Stimulated activated CD8-positive, alpha-beta memory T cell treated with anti-CD3 and anti-CD28 coated beads, Interleukin-7, amount 100 ng/mL, for 48 hours (primary cell): ENCODE data around the gene AGAP1.

Experiments
- DNase-seq, 2 donors: peaks; one replicate each; pipeline ENCODE4 v3.0.0-alpha.2; 2020; ENCODE audit warnings: low read depth in 1 of 2; ENCODE audit errors: extremely low read depth in 1 of 2

Gene AGAP1

GRCh38 chr2:235951982-235952381 lies 458.1 kb downstream of the AGAP1 start:
- peak in 1 of 2 donors; percentile 10 for DNase-seq

- no peak for DNase-seq
Observed at GRCh38 chr2:235952714-235953113, 458.9 kb downstream of the AGAP1 start.

- DNase-seq, result no peak
Observed at GRCh38 chr2:235954281-235954680, 460.4 kb downstream of the AGAP1 start.

- DNase-seq, result no peak
Observed at GRCh38 chr2:235954888-235955480, 461.1 kb downstream of the AGAP1 start.

DNA sequence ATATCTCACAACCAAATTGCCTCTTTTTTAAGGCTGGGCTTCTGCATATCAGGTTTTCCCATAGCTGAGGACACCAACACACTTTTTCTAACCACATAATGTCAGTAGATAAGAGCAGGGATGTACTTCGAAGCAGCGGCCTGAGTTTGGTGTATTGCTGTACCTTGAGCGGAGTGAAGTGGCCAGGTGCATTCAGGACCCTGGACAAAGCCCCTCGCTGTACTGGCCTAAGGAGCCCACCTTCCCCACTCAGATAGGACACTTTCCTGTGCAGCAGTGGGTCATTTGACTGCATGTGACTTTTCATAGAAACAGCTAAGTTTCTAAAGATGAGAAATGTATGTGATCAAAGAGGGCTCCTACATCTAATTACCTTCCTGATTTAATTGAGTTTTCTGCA lies 461.8 kb downstream of the AGAP1 start:
- DNase-seq, result no peak

DNA sequence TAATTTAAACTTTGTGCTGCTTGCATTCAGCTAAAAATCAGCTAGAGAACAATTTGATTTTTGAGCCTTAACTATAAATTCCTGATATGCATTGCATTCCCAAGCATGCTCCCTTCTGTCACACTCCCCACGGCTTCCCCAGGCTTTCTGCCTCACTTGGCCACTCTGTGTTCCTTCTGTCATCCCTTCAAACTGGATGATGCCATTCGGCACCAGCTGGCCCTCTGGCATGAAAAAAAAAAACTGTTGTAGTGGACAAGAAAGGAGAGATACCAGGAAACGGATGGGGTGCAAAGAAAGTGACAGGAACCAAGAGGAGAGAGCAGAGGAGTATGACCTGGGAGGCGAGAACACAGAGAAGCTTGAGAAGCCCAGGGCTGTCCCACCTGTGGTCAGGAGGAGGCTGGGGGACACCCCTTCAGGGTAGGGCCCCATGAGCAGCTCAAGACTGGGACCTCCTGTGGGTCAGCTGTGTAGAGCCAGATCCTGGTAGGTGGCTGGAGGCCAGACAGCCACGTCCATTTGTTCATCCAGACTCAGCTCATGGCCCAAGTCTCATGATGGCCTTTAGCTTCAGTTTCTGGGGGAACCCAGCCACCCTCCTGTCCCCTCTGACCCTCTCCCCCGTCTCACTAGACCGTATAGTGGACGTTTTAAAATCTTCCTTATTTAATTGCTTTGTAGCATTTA lies 462.6 kb downstream of the AGAP1 start:
- no peak for DNase-seq

DNA sequence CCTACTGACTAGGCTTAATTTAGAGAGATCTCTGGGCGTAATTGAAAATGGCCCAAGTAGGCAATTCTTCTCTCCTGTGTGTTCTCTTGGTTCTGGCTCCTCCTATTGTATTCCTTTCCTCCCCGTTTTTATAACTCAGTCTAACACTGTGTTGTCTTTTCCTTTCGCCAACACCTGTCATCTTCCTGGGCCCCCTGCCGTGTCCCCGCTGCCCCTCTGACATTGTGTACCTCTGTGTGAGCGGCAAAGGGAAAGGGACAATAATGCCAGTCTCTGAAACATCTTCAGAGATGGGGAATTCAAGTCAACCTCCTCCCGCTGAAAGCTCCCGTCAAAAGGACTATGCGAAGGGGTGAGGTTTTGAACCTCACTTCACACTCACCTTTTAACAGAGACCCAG lies 463.4 kb downstream of the AGAP1 start:
- DNase-seq, result no peak

- DNase-seq, result no peak
Observed at GRCh38 chr2:235958221-235958930, 464.5 kb downstream of the AGAP1 start.

- DNase-seq, result no peak
Observed at GRCh38 chr2:235958931-235959410, 465.1 kb downstream of the AGAP1 start.

- DNase-seq, result no peak
Observed at GRCh38 chr2:235960011-235960715, 466.3 kb downstream of the AGAP1 start.

GRCh38 chr2:235960716-235961640 lies 467.1 kb downstream of the AGAP1 start:
- no peak for DNase-seq

DNA sequence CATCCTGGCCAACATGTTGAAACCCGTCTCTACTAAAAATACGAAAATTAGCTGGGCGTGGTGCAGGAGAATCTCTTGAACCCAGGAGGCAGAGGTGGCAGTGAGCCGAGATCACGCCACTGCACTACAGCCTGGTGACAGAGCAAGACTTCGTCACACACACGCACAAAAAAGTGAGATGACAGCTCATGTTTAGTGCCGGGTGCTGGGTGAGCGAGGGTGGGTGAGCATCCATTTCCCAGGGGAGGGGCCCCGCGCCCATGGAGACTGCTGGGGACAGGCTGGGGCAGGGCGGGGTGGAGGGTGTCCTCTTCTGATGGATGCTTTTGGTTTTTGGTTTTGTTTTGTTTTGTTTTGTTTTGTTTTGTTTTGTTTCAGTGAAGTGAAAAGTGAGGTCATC lies 467.9 kb downstream of the AGAP1 start:
- DNase-seq, result no peak

DNA sequence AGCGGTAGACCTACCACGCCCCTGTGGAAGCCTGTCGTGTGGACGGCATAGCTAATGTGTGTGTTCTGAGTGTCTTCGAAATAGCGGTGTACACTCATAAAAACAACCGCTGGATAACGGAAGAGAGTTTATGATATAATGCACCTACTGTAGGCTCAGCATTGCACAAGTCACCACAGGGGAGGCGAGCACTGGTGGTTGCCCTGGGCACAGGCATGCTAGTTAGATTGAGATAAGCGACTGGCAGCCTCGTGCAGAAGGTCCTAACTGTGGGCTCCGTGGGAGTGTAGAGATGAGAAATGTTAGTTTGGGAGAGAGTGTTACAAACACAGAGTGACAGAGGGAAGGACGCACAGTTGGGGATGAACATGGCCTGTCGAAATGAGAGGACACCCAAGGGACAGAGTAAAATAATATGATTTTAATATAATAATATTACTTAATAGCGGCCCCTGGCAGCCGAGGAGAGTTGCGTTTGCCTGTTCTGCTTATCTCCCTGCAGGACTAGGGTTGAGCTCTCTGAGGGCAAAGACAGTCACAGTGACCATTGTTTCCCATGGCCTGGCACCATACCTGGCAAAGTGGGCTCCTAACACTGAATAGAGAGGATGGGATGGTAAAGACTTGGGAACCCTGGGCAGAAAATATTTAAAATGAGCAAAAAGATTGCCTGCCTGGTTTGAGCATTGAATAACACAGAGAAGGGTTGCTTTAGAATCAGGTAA lies 470.2 kb downstream of the AGAP1 start:
- no peak for DNase-seq

DNA sequence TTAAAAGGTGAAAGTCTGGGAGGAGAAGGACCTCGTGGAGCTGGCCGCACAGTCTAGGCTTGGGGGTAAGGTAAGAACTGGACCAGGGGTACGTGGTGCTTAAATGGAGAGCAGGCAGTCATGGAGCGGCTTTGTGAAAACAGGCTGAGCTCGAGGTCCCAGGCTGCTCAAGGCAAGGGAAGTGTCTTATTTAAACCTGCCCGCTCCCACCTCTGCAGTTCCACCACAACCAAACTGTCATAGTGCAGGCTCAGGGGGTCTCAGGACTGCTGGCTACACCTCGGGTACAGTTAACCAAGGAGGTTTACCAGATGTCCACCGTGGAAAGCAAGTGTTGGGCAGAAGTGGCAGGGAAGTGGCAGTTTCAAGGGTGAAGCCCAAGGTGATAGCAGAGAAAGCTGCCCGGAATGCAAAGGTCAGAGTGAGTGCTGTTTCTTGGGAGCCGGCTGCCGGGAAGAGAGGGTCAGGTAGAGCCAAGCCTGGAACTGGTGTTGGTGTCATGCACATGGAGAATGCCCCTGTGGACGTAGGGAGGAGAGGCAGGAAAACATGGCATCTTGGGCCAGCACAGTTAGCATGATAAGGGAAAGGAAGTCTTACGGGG lies 471.0 kb downstream of the AGAP1 start:
- DNase-seq, result no peak

DNA sequence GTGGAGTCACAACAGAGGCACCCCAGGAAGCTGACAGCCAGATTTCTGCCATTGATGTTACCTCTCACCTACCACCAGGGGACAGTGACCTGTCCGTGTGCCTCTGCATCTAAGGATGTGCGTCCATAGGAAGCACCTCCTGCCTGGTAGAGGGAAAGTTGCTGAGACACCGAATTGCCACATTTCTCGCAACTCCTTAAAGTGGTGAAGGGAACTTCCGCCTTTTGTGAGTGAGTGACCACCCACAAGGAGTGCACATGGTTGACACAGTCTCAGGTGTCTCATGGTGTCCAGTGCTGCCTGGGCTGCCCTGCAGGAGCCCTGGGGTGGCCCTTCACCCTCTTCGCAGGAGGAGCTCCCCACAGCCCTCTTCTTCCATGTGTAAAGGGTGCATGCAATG lies 472.6 kb downstream of the AGAP1 start:
- no peak for DNase-seq

DNA sequence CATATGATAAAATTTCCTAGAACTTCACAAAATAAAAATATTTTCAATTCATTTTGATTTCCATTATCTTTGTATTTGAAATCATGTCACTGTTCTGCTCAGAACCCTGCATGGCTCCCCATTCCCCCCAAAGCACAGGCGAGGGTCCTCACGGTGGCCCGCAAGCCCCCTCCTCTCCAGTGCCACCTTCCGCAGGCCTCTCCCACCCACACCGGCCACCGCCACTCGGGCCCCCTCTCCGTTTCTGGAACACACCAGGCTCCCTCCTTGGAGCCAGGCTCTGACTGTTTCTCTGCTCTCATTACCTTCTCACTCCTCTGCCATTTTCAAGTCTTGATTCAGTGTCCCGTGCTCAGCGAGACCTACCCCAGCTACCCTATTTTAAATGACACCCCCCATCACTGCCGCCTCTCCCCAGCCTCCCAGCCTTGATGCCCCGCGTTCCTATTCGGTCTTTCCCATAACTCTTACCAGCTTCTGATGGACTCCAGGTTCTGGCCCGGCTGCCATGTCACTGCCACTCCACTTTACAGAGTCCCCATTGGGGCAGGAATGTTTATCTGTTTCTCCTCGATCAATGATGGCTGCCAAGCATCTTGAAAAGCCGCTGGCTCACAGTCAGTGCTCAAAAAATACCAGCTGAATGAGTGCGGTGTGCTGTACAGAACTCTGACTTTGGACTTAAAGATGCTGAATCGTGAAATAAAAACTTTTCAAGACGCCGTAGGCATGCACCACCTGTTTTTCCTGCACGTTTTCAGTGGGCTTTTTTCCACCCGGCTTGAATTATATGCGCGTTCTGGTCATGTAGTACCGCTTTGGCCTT lies 473.3 kb downstream of the AGAP1 start:
- no peak for DNase-seq

DNA sequence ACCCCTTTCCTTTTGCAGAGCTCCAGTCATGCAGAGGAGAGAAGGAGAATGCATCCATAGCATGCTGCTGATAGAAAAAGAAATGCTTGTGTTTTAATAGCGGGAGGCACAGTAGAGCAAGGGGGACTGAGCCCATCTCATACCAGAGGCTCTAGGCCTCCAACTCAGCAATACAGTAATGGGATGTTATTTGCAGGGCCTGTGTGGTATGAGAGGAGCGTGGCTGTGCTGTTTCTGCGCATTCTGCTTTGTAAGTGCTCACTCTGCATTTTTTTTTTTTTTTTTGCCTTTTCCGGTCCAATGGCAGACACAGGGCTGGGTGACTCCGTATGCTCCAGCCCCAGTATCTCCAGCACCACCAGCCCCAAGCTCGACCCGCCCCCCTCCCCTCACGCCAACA lies 474.3 kb downstream of the AGAP1 start:
- no peak for DNase-seq

DNA sequence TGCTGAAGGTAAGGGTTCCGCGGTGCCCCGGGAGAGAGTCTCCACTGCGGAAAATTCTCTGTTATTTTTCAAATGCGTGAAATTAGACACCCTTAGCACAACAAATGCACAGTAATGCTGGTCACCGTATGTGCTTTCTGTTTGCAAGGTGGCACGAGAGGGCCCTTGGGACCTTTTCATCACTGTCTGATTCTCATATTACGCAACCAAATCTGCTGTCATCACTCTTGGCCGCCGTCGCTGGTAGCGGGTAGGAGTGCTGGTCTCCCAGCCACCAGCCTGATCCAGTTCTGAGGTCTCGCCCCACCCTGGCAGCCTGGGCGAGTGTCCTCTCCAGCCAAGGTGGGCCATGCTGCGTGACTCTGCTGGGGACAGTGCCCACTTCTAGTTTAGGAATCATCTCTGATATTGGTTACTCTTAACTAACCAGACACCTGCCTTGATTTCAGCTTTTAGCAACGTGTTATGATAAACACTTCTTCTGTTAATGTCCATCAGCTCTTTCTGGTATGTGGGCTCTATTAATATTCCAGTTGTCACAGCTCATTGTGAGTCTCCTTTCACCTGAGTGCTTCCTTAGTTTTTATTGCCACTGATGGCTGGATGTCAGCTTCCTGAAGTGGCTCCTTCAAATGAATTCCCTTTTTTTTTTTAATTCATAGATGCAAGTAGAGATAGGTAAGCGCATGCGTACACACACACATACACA lies 474.9 kb downstream of the AGAP1 start:
- DNase-seq, result no peak
